ENCODE data around the gene MAPK8IP3.

Gene MAPK8IP3

GRCh38 chr16:1784977-1785845, 79.2 kb downstream of the MAPK8IP3 start:
- no peak overlapping the region for H3K9ac ChIP-seq (ENCODE audit: low read depth, low read length)
- H3K36me3 ChIP-seq (ENCODE audit: control insufficient read depth, insufficient read depth, low read length): peaks cover 25% of the 10 kb centered on the region
- H3K4me1 ChIP-seq (ENCODE audit: control insufficient read depth, insufficient read depth, low read length): peaks cover 4% of the 10 kb centered on the region; the same call in 1 of the 2 replicates
- no peaks in the 10 kb centered on the region for H3K9me3 ChIP-seq (ENCODE audit: control insufficient read depth, insufficient read depth, low read length)
- H3K4me3 ChIP-seq (ENCODE audit: low read depth, low read length): no peak overlapping the region
- no peaks in the 10 kb centered on the region for H3K27me3 ChIP-seq (ENCODE audit: control insufficient read depth, insufficient read depth, low read length)
- no peak overlapping the region for H3K27ac ChIP-seq (ENCODE audit: low read depth, low read length)

GRCh38 chr16:1785846-1786170, 79.8 kb downstream of the MAPK8IP3 start:
- no peaks in the 10 kb centered on the region for H3K27me3 ChIP-seq (ENCODE audit: control insufficient read depth, insufficient read depth, low read length)
- peaks cover 21% of the 10 kb centered on the region for H3K36me3 ChIP-seq (ENCODE audit: control insufficient read depth, insufficient read depth, low read length)
- H3K9ac ChIP-seq (ENCODE audit: low read depth, low read length): no peak overlapping the region
- H3K9me3 ChIP-seq (ENCODE audit: control insufficient read depth, insufficient read depth, low read length): no peaks in the 10 kb centered on the region
- no peak overlapping the region for H3K4me3 ChIP-seq (ENCODE audit: low read depth, low read length)
- no peak overlapping the region for H3K27ac ChIP-seq (ENCODE audit: low read depth, low read length)
- peaks cover 4% of the 10 kb centered on the region; the same call in 1 of the 2 replicates for H3K4me1 ChIP-seq (ENCODE audit: control insufficient read depth, insufficient read depth, low read length)

GRCh38 chr16:1786242-1787055, 80.5 kb downstream of the MAPK8IP3 start:
- no peak overlapping the region for H3K27ac ChIP-seq (ENCODE audit: low read depth, low read length)
- H3K4me1 ChIP-seq (ENCODE audit: control insufficient read depth, insufficient read depth, low read length): peaks cover 2% of the 10 kb centered on the region; the same call in 1 of the 2 replicates
- H3K36me3 ChIP-seq (ENCODE audit: control insufficient read depth, insufficient read depth, low read length): peaks cover 18% of the 10 kb centered on the region
- H3K27me3 ChIP-seq (ENCODE audit: control insufficient read depth, insufficient read depth, low read length): no peaks in the 10 kb centered on the region
- H3K9ac ChIP-seq (ENCODE audit: low read depth, low read length): no peak overlapping the region
- no peaks in the 10 kb centered on the region for H3K9me3 ChIP-seq (ENCODE audit: control insufficient read depth, insufficient read depth, low read length)
- no peak overlapping the region for H3K4me3 ChIP-seq (ENCODE audit: low read depth, low read length)

GRCh38 chr16:1787056-1787321, 81.0 kb downstream of the MAPK8IP3 start:
- Histone ChIP-seq H3K4me1 (ENCODE audit: control insufficient read depth, insufficient read depth, low read length) (no peaks in the 10 kb centered on the region), H3K36me3 (ENCODE audit: control insufficient read depth, insufficient read depth, low read length) (peaks cover 18% of the 10 kb centered on the region)

GRCh38 chr16:1787322-1788094, 81.5 kb downstream of the MAPK8IP3 start:
- Histone ChIP-seq H3K27me3 (ENCODE audit: control insufficient read depth, insufficient read depth, low read length) (no peaks in the 10 kb centered on the region), H3K36me3 (ENCODE audit: control insufficient read depth, insufficient read depth, low read length) (peaks cover 18% of the 10 kb centered on the region)

More at GRCh38 chr16:1787056-1787321, 81.0 kb downstream of the MAPK8IP3 start:
- H3K9ac ChIP-seq (ENCODE audit: low read depth, low read length): no peak overlapping the region
- no peak overlapping the region for H3K27ac ChIP-seq (ENCODE audit: low read depth, low read length)
- no peaks in the 10 kb centered on the region for H3K27me3 ChIP-seq (ENCODE audit: control insufficient read depth, insufficient read depth, low read length)
- no peak overlapping the region for H3K4me3 ChIP-seq (ENCODE audit: low read depth, low read length)
- H3K9me3 ChIP-seq (ENCODE audit: control insufficient read depth, insufficient read depth, low read length): no peaks in the 10 kb centered on the region

GRCh38 chr16:1788095-1788707, 82.2 kb downstream of the MAPK8IP3 start:
- Histone ChIP-seq H3K9ac (ENCODE audit: low read depth, low read length) (no peak overlapping the region), H3K27ac (ENCODE audit: low read depth, low read length) (no peak overlapping the region), H3K9me3 (ENCODE audit: control insufficient read depth, insufficient read depth, low read length) (no peaks in the 10 kb centered on the region), H3K4me3 (ENCODE audit: low read depth, low read length) (no peak overlapping the region), H3K36me3 (ENCODE audit: control insufficient read depth, insufficient read depth, low read length) (peaks cover 18% of the 10 kb centered on the region), H3K27me3 (ENCODE audit: control insufficient read depth, insufficient read depth, low read length) (no peaks in the 10 kb centered on the region), H3K4me1 (ENCODE audit: control insufficient read depth, insufficient read depth, low read length) (no peaks in the 10 kb centered on the region)

More at GRCh38 chr16:1787322-1788094, 81.5 kb downstream of the MAPK8IP3 start:
- Histone ChIP-seq H3K27ac (ENCODE audit: low read depth, low read length) (no peak overlapping the region), H3K9me3 (ENCODE audit: control insufficient read depth, insufficient read depth, low read length) (no peaks in the 10 kb centered on the region), H3K4me1 (ENCODE audit: control insufficient read depth, insufficient read depth, low read length) (no peaks in the 10 kb centered on the region), H3K4me3 (ENCODE audit: low read depth, low read length) (no peak overlapping the region), H3K9ac (ENCODE audit: low read depth, low read length) (no peak overlapping the region)

- Histone ChIP-seq H3K4me1 (ENCODE audit: control insufficient read depth, insufficient read depth, low read length) (no peaks in the 10 kb centered on the region), H3K27ac (ENCODE audit: low read depth, low read length) (no peak overlapping the region), H3K36me3 (ENCODE audit: control insufficient read depth, insufficient read depth, low read length) (peaks cover 18% of the 10 kb centered on the region), H3K9me3 (ENCODE audit: control insufficient read depth, insufficient read depth, low read length) (no peaks in the 10 kb centered on the region), H3K9ac (ENCODE audit: low read depth, low read length) (no peak overlapping the region), H3K4me3 (ENCODE audit: low read depth, low read length) (no peak overlapping the region), H3K27me3 (ENCODE audit: control insufficient read depth, insufficient read depth, low read length) (no peaks in the 10 kb centered on the region)
Measured at GRCh38 chr16:1788708-1789100, 82.7 kb downstream of the MAPK8IP3 start.

- no peak overlapping the region for H3K9ac ChIP-seq (ENCODE audit: low read depth, low read length)
- no peaks in the 10 kb centered on the region for H3K4me1 ChIP-seq (ENCODE audit: control insufficient read depth, insufficient read depth, low read length)
- H3K36me3 ChIP-seq (ENCODE audit: control insufficient read depth, insufficient read depth, low read length): peaks cover 18% of the 10 kb centered on the region
- H3K9me3 ChIP-seq (ENCODE audit: control insufficient read depth, insufficient read depth, low read length): no peaks in the 10 kb centered on the region
- no peak overlapping the region for H3K27ac ChIP-seq (ENCODE audit: low read depth, low read length)
- no peak overlapping the region for H3K4me3 ChIP-seq (ENCODE audit: low read depth, low read length)
- H3K27me3 ChIP-seq (ENCODE audit: control insufficient read depth, insufficient read depth, low read length): no peaks in the 10 kb centered on the region
Measured at GRCh38 chr16:1789643-1790045, 83.6 kb downstream of the MAPK8IP3 start.

- Histone ChIP-seq H3K36me3 (ENCODE audit: control insufficient read depth, insufficient read depth, low read length) (peaks cover 18% of the 10 kb centered on the region), H3K9me3 (ENCODE audit: control insufficient read depth, insufficient read depth, low read length) (no peaks in the 10 kb centered on the region)
Measured at GRCh38 chr16:1790261-1790610, 84.2 kb downstream of the MAPK8IP3 start.

GRCh38 chr16:1790611-1791255, 84.7 kb downstream of the MAPK8IP3 start:
- H3K9me3 ChIP-seq (ENCODE audit: control insufficient read depth, insufficient read depth, low read length): no peaks in the 10 kb centered on the region
- peaks cover 15% of the 10 kb centered on the region for H3K36me3 ChIP-seq (ENCODE audit: control insufficient read depth, insufficient read depth, low read length)

More at GRCh38 chr16:1790261-1790610, 84.2 kb downstream of the MAPK8IP3 start:
- no peaks in the 10 kb centered on the region for H3K4me1 ChIP-seq (ENCODE audit: control insufficient read depth, insufficient read depth, low read length)
- no peaks in the 10 kb centered on the region for H3K27me3 ChIP-seq (ENCODE audit: control insufficient read depth, insufficient read depth, low read length)
- H3K4me3 ChIP-seq (ENCODE audit: low read depth, low read length): no peak overlapping the region
- no peak overlapping the region for H3K9ac ChIP-seq (ENCODE audit: low read depth, low read length)
- H3K27ac ChIP-seq (ENCODE audit: low read depth, low read length): no peak overlapping the region

More at GRCh38 chr16:1790611-1791255, 84.7 kb downstream of the MAPK8IP3 start:
- H3K4me3 ChIP-seq (ENCODE audit: low read depth, low read length): no peak overlapping the region
- no peaks in the 10 kb centered on the region for H3K4me1 ChIP-seq (ENCODE audit: control insufficient read depth, insufficient read depth, low read length)
- no peak overlapping the region for H3K27ac ChIP-seq (ENCODE audit: low read depth, low read length)
- no peaks in the 10 kb centered on the region for H3K27me3 ChIP-seq (ENCODE audit: control insufficient read depth, insufficient read depth, low read length)
- H3K9ac ChIP-seq (ENCODE audit: low read depth, low read length): no peak overlapping the region

Measured in HUES48 (cell line).